H1 (cell line): Measurements from ENCODE around the gene CHP2. TPM values are rescaled to one million over a fixed set of nuclear protein-coding genes. Genes with fewer than 3 reads are reported as not detected.

Source experiments
- CHD2 ChIP-seq: IDR thresholded peaks from 2 replicates; pipeline ENCODE4 v1.6.1; 2012; ENCODE audit warnings: low read length, improper control_type of control experiment
- EZH2 ChIP-seq: fragments of 200-600 bp; sonication (generic); IDR thresholded peaks from 2 replicates; pipeline ENCODE4 v1.7.1; 2012; ENCODE audit warnings: low read depth, mild to moderate bottlenecking, moderate library complexity, low read length, inconsistent platforms; ENCODE audit not compliant: severe bottlenecking
- JUN ChIP-seq: IDR thresholded peaks from 2 replicates; pipeline ENCODE4 v1.6.1; 2011; ENCODE audit warnings: low read depth, mild to moderate bottlenecking, improper control_type of control experiment, low read length
- RFX5 ChIP-seq: IDR thresholded peaks from 2 replicates; pipeline ENCODE4 v1.6.1; 2011; ENCODE audit warnings: low read depth, low read length, improper control_type of control experiment, borderline replicate concordance
- polyA plus RNA-seq, 7 experiments: library from polyadenylated mRNA; depleted of rRNA in 3 of 7; stranded (reverse) in 5 of 7; unstranded in 2 of 7; fragments of >200 nt in 5 of 7; fragments of 200-250 nt in 2 of 7; gene quantifications; 1 replicate in 5 of 7; 2 replicates in 1 of 7; 4 replicates in 1 of 7; pipeline versions ENCODE4 v1.2.1 to v1.2.3, GENCODE V29; 2011 to 2013; ENCODE audit warnings: missing spikeins in 2 of 7, mixed read lengths in 2 of 7
- total RNA-seq: library from RNA; stranded (reverse); fragmentation: NEBNext Ultra II Directional; extraction: Animal tissue kit (Norgen Biotek cat#: 25700); gene quantifications from 2 replicates; pipeline ENCODE4 v1.2.1, GENCODE V29; 2021
- TF ChIP-seq, protein P1 (sequence below): fragments of 300-600 bp; sonication (generic); IDR thresholded peaks from 2 replicates; pipeline ENCODE4 v1.7.1; 2012; ENCODE audit warnings: low read length, moderate library complexity, mild to moderate bottlenecking, inconsistent platforms; ENCODE audit not compliant: insufficient replicate concordance
- TF ChIP-seq, protein P2 (sequence below): IDR thresholded peaks from 2 replicates; pipeline ENCODE4 v1.6.1; 2012; ENCODE audit warnings: inconsistent platforms

Gene CHP2
- total and polyA plus RNA-seq, 2 of the 8 experiments (the other 6 are each of a cell fraction or from before 2014, with no cell fraction given) = 1.3 to 1.6 TPM

DNA sequence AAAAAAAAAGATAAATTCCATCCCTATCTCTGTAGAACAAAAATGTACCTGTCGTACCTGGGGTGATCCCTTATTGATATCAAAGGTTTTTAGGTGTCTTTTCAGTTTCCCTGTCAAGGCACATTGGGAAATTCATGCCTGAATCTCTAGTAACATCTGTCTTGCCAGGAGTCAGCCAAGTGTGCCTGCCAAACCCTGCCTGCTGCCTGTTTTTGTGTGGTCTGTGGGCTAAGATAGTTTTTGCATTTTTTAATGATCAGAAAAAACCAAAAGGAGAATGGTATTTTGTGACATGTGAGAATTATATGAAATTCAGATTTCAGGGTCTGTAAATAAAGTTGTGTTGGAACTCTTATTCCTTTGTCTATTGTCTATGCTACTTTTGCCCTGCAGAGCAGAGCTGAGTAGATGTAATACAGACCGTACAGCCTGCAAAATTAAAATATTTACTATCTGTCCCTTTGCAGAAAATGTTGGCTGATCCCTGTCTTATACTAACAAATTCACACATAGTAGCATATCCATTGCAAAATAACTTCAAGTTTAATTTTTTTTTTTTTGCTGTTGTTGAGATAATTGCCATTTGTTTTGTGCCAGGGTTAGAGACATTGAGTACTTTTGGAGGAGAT lies 13.0 kb upstream of the CHP2 start (continued):
- TF ChIP-seq, protein P1, sequence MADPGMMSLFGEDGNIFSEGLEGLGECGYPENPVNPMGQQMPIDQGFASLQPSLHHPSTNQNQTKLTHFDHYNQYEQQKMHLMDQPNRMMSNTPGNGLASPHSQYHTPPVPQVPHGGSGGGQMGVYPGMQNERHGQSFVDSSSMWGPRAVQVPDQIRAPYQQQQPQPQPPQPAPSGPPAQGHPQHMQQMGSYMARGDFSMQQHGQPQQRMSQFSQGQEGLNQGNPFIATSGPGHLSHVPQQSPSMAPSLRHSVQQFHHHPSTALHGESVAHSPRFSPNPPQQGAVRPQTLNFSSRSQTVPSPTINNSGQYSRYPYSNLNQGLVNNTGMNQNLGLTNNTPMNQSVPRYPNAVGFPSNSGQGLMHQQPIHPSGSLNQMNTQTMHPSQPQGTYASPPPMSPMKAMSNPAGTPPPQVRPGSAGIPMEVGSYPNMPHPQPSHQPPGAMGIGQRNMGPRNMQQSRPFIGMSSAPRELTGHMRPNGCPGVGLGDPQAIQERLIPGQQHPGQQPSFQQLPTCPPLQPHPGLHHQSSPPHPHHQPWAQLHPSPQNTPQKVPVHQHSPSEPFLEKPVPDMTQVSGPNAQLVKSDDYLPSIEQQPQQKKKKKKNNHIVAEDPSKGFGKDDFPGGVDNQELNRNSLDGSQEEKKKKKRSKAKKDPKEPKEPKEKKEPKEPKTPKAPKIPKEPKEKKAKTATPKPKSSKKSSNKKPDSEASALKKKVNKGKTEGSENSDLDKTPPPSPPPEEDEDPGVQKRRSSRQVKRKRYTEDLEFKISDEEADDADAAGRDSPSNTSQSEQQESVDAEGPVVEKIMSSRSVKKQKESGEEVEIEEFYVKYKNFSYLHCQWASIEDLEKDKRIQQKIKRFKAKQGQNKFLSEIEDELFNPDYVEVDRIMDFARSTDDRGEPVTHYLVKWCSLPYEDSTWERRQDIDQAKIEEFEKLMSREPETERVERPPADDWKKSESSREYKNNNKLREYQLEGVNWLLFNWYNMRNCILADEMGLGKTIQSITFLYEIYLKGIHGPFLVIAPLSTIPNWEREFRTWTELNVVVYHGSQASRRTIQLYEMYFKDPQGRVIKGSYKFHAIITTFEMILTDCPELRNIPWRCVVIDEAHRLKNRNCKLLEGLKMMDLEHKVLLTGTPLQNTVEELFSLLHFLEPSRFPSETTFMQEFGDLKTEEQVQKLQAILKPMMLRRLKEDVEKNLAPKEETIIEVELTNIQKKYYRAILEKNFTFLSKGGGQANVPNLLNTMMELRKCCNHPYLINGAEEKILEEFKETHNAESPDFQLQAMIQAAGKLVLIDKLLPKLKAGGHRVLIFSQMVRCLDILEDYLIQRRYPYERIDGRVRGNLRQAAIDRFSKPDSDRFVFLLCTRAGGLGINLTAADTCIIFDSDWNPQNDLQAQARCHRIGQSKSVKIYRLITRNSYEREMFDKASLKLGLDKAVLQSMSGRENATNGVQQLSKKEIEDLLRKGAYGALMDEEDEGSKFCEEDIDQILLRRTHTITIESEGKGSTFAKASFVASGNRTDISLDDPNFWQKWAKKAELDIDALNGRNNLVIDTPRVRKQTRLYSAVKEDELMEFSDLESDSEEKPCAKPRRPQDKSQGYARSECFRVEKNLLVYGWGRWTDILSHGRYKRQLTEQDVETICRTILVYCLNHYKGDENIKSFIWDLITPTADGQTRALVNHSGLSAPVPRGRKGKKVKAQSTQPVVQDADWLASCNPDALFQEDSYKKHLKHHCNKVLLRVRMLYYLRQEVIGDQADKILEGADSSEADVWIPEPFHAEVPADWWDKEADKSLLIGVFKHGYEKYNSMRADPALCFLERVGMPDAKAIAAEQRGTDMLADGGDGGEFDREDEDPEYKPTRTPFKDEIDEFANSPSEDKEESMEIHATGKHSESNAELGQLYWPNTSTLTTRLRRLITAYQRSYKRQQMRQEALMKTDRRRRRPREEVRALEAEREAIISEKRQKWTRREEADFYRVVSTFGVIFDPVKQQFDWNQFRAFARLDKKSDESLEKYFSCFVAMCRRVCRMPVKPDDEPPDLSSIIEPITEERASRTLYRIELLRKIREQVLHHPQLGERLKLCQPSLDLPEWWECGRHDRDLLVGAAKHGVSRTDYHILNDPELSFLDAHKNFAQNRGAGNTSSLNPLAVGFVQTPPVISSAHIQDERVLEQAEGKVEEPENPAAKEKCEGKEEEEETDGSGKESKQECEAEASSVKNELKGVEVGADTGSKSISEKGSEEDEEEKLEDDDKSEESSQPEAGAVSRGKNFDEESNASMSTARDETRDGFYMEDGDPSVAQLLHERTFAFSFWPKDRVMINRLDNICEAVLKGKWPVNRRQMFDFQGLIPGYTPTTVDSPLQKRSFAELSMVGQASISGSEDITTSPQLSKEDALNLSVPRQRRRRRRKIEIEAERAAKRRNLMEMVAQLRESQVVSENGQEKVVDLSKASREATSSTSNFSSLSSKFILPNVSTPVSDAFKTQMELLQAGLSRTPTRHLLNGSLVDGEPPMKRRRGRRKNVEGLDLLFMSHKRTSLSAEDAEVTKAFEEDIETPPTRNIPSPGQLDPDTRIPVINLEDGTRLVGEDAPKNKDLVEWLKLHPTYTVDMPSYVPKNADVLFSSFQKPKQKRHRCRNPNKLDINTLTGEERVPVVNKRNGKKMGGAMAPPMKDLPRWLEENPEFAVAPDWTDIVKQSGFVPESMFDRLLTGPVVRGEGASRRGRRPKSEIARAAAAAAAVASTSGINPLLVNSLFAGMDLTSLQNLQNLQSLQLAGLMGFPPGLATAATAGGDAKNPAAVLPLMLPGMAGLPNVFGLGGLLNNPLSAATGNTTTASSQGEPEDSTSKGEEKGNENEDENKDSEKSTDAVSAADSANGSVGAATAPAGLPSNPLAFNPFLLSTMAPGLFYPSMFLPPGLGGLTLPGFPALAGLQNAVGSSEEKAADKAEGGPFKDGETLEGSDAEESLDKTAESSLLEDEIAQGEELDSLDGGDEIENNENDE = no peak
- TF ChIP-seq, protein P2, sequence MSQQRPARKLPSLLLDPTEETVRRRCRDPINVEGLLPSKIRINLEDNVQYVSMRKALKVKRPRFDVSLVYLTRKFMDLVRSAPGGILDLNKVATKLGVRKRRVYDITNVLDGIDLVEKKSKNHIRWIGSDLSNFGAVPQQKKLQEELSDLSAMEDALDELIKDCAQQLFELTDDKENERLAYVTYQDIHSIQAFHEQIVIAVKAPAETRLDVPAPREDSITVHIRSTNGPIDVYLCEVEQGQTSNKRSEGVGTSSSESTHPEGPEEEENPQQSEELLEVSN = no peak
- no peak for TF ChIP-seq EZH2
- no peak for TF ChIP-seq CHD2
- TF ChIP-seq JUN = no peak
- no peak for TF ChIP-seq RFX5
